Esophagus muscularis mucosa (tissue), 4 donors: ENCODE results near the gene GRIN2B. TPM values are rescaled to one million over a fixed set of nuclear protein-coding genes. Genes with fewer than 3 reads are reported as not detected.
A peak's percentile ranks its signal among the peaks of the same experiment; 100 is the strongest.

ENCODE experiments used
- DNase-seq: peaks from one replicate; pipeline ENCODE4 v3.0.0-alpha.2; 2017; ENCODE audit errors: extremely low spot score
- H3K27ac ChIP-seq, 4 donors: fragments of 200-600 bp; sonication (generic); replicated peaks in 1 of 4; 1 replicate in 3 of 4; 2 replicates in 1 of 4; pipeline ENCODE4 v1.5.1; 2016 to 2019; ENCODE audit warnings: mild to moderate bottlenecking in 1 of 4
- H3K27me3 ChIP-seq, 4 donors: fragments of 200-600 bp; sonication (generic); one replicate each; pipeline versions ENCODE4 v1.5.1 to v1.6.0; 2016 to 2019
- H3K36me3 ChIP-seq, 4 donors: fragments of 200-600 bp; sonication (generic); one replicate each; pipeline ENCODE4 v1.5.1; 2016 to 2019
- H3K4me1 ChIP-seq, 4 donors: fragments of 200-600 bp; sonication (generic); one replicate each; pipeline ENCODE4 v1.5.1; 2016 to 2019
- H3K4me3 ChIP-seq, 4 donors: fragments of 200-600 bp; sonication (generic); 1 replicate in 2 of 4; 2 replicates in 2 of 4; pipeline ENCODE4 v1.5.1; 2016 to 2019; ENCODE audit warnings: mild to moderate bottlenecking in 4 of 4, moderate library complexity in 1 of 4
- H3K9me3 ChIP-seq, 4 donors: fragments of 200-600 bp; sonication (generic); 1 replicate in 3 of 4; 2 replicates in 1 of 4; pipeline ENCODE4 v1.5.1; 2016 to 2019
- CTCF ChIP-seq, 3 experiments: fragments of 200-600 bp in 2 of 3; fragments of 450-650 bp in 1 of 3; sonication (generic) in 2 of 3; IDR thresholded peaks; one replicate each; pipeline ENCODE4 v1.5.1; 2017 to 2019; ENCODE audit warnings: antibody characterized with exemption in 3 of 3, mild to moderate bottlenecking in 2 of 3, moderate library complexity in 1 of 3
- EP300 ChIP-seq: sonication (generic); formaldehyde crosslinking; IDR thresholded peaks from one replicate; pipeline ENCODE4 v1.6.1; 2017; ENCODE audit warnings: antibody characterized with exemption
- POLR2A ChIP-seq: fragments of 450-650 bp; IDR thresholded peaks from one replicate; pipeline ENCODE4 v1.6.1; 2017; ENCODE audit warnings: antibody characterized with exemption, moderate library complexity, mild to moderate bottlenecking, low read depth
- POLR2AphosphoS5 ChIP-seq, 2 donors: sonication (generic); formaldehyde crosslinking; IDR thresholded peaks; one replicate each; pipeline ENCODE4 v1.6.1; 2017; ENCODE audit warnings: antibody characterized with exemption in 2 of 2
- WGBS: methylation state at CpG from one replicate; pipeline ENCODE4 v1.1.5; 2018; 5-methylcytosine and 5-hydroxymethylcytosine counted together
- intact Hi-C: fragments of 100-400 bp; cut with DNase I; formaldehyde crosslinking; loops from one replicate; pipeline ENCODE4 v1.15.1; 2023
- total RNA-seq, 4 donors: library from RNA; depleted of rRNA; stranded (reverse); fragments of >200 nt; gene quantifications; one replicate each; pipeline versions ENCODE4 v1.1.0 to v1.2.1, GENCODE V29; 2016

GRIN2B gene
- under 1 TPM; under 0.01 to 0.42 (median 0.03) TPM for total RNA-seq

DNA sequence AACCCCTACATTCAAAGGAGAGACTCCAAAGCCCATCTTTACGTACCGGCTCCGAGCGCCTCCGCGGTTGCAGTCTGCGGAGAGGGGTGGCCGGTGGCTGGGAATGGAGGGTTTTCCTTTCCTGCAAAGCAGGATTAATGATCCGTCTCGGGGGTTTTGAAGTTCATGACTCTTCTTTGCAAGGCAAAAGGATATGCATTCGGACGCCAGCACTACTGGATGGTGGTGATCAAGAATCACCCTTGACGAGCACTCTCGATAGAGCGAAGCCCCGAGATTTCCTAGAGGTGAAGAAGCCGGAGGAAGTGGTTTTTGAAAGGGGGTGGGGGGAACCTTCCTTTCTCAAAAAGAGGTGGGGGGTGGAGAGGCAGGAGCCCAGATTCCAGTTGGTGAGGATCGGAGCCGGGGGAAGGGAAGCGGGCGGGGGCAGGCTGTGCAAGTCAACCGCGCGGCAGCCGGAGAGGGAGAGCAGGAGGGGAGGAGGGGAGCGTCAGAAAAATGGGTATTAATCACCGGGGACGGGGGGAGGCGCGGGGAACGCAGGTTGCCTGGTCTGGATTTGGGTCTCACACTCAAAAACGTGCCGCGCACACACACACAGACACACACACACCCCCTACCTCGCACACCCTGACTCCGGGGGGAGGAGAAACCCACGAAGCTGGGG, at the start of gene GRIN2B:
Gene GRIN2B (minus strand): TSS at position 307 of the 667 bp plus-strand sequence. CDS start 115,394 bp downstream, outside the sequence.
- WGBS = 1% methylated on average over 29 of the region's 37 CpGs
- intact Hi-C loops = no loop called here
- Histone ChIP-seq H3K27me3 (peaks cover 0 to 74% (median 12%) of the 10 kb centered on the region in 4 donors), H3K4me1 (peaks cover 13 to 26% (median 22%) of the 10 kb centered on the region in 4 donors), H3K9me3 (no peaks in the 10 kb centered on the region), H3K27ac (no peak within 1 kb of the TSS), H3K36me3 (no peaks in the 10 kb centered on the region), H3K4me3 (peak within 1 kb of the TSS; percentile 30 to 50 (median 45))
- TF ChIP-seq POLR2AphosphoS5 (IDR thresholded peaks at IDR 0.05) (no peak), POLR2A (no peak), EP300 (no peak), CTCF (IDR thresholded peaks at IDR 0.05) (no peak)
- no peak for DNase-seq

- H3K9me3 ChIP-seq = no peaks in the 10 kb centered on the region
- intact Hi-C loops = no loop called here
- TF ChIP-seq EP300 = no peak
- no peak for TF ChIP-seq CTCF (IDR thresholded peaks at IDR 0.05)
- no peak for TF ChIP-seq POLR2A
- no peak for DNase-seq
- H3K27me3 ChIP-seq = no peaks in the 10 kb centered on the region
- H3K36me3 ChIP-seq = no peaks in the 10 kb centered on the region
- WGBS = 87% methylated on average over 4 of the region's 4 CpGs
- no peak overlapping the region for H3K27ac ChIP-seq
- no peak overlapping the region for H3K4me3 ChIP-seq
- no peaks in the 10 kb centered on the region for H3K4me1 ChIP-seq
Measured at GRCh38 chr12:14026537-14026936, 45.1 kb upstream of the GRIN2B start.

DNA sequence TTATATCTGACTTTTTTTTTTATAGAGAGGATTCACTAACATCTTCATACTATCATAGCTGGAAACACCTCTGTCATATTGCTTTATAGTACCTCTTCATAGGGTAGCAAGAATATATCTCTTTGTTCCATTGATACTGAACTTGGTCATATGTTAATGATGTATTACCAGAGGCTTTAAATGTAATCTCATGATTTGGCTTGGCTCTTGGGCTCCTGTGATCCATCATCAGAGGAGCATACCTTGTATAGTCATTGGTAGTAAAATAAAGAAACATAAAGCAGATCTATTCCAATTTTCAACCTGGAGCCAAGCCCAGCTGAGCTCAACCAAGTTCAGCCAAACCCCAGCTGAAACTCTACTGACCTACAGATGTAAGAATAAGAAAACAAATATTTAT, 43.2 kb upstream of the GRIN2B start:
- Histone ChIP-seq H3K4me1 (no peaks in the 10 kb centered on the region), H3K27ac (no peak overlapping the region), H3K4me3 (no peak overlapping the region), H3K27me3 (no peaks in the 10 kb centered on the region), H3K9me3 (no peaks in the 10 kb centered on the region), H3K36me3 (no peaks in the 10 kb centered on the region)
- TF ChIP-seq POLR2A (no peak), CTCF (IDR thresholded peaks at IDR 0.05) (no peak), POLR2AphosphoS5 (IDR thresholded peaks at IDR 0.05) (no peak), EP300 (no peak)
- intact Hi-C loops = no loop called here
- no peak for DNase-seq

DNA sequence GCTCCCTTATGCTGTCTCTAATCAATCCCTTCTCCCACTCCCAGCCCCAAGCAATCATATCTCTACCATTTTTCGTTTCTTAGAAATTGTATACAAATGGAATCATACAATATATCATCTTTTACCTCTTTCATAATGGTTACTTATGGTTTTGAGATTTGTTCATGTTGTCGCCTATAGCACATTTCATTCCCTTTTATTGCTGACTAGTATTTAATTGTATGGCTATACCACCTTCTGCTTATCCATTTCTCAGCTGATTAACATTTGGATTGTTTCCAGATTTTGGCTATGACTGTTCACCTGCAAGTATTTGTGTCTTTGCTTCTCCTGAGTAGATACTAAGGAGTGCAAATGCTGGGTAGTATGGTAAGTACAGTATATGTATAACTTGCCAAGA, 36.7 kb upstream of the GRIN2B start:
- intact Hi-C loops = no loop called here
- TF ChIP-seq EP300 = no peak
- TF ChIP-seq CTCF (IDR thresholded peaks at IDR 0.05) = no peak
- no peak for TF ChIP-seq POLR2AphosphoS5 (IDR thresholded peaks at IDR 0.05)
- no peak for TF ChIP-seq POLR2A
- WGBS = 67% methylated on average over 2 of the region's 2 CpGs

GRCh38 chr12:14010989-14011388, 29.6 kb upstream of the GRIN2B start:
- H3K4me3 ChIP-seq = no peak overlapping the region
- no peaks in the 10 kb centered on the region for H3K36me3 ChIP-seq
- H3K9me3 ChIP-seq = peaks cover 0 to 10% (median 5%) of the 10 kb centered on the region in 4 donors
- TF ChIP-seq POLR2A = no peak
- no peak for TF ChIP-seq EP300
- no peak for TF ChIP-seq CTCF (IDR thresholded peaks at IDR 0.05)
- TF ChIP-seq POLR2AphosphoS5 (IDR thresholded peaks at IDR 0.05) = no peak
- WGBS = 90% methylated on average over 1 of the region's 1 CpG
- no peaks in the 10 kb centered on the region for H3K4me1 ChIP-seq
- intact Hi-C loops = no loop called here
- H3K27ac ChIP-seq = no peak overlapping the region
- no peak for DNase-seq
- no peaks in the 10 kb centered on the region for H3K27me3 ChIP-seq

More for the DNA sequence above, 36.7 kb upstream of the GRIN2B start:
- no peak for DNase-seq
- no peak overlapping the region for H3K27ac ChIP-seq
- H3K27me3 ChIP-seq = no peaks in the 10 kb centered on the region
- H3K4me3 ChIP-seq = no peak overlapping the region
- no peaks in the 10 kb centered on the region for H3K36me3 ChIP-seq
- peaks cover 0 to 6% (median 2%) of the 10 kb centered on the region in 4 donors for H3K9me3 ChIP-seq
- no peaks in the 10 kb centered on the region for H3K4me1 ChIP-seq
